Mesendoderm (in vitro differentiated cells): ENCODE measurements around the gene PRKCA.
A peak's percentile ranks its signal among the peaks of the same experiment; 100 is the strongest.

ENCODE experiments used
- DNase-seq: peaks from one replicate; pipeline ENCODE4 v3.0.0; 2013
- H2AK5ac ChIP-seq: 2 replicates; pipeline ENCODE4 v1.6.1; 2013; ENCODE audit warnings: low read length, inconsistent platforms
- H2BK120ac ChIP-seq: 2 replicates; pipeline ENCODE4 v1.6.1; 2013; ENCODE audit warnings: low read depth, mild to moderate bottlenecking, low read length, moderate library complexity, mixed read lengths
- H2BK15ac ChIP-seq: replicated peaks from 2 replicates; pipeline ENCODE4 v1.6.1; 2013; ENCODE audit warnings: low read depth, mild to moderate bottlenecking, moderate library complexity
- H2BK5ac ChIP-seq: 2 replicates; pipeline ENCODE4 v1.6.1; 2013; ENCODE audit warnings: low read length, inconsistent platforms
- H3K18ac ChIP-seq: 2 replicates; pipeline ENCODE4 v1.6.1; 2013; ENCODE audit warnings: mild to moderate bottlenecking, low read length, mixed read lengths
- H3K23ac ChIP-seq: one replicate; pipeline ENCODE4 v1.6.1; 2013; ENCODE audit warnings: low read length
- H3K27ac ChIP-seq: 2 replicates; pipeline ENCODE4 v1.5.1; 2013; ENCODE audit warnings: low read depth, mild to moderate bottlenecking, inconsistent platforms, low read length, moderate library complexity
- H3K27me3 ChIP-seq: 2 replicates; pipeline ENCODE4 v1.6.1; 2013; ENCODE audit warnings: low read length, control low read depth, mild to moderate bottlenecking, inconsistent platforms; ENCODE audit not compliant: insufficient read depth, poor library complexity
- H3K36me3 ChIP-seq: 2 replicates; pipeline ENCODE4 v1.6.1; 2013; ENCODE audit warnings: low read length, inconsistent platforms; ENCODE audit not compliant: control insufficient read depth, insufficient read depth
- H3K4ac ChIP-seq: one replicate; pipeline ENCODE4 v1.6.1; 2013; ENCODE audit warnings: low read depth, mild to moderate bottlenecking, low read length, moderate library complexity
- H3K4me1 ChIP-seq: 2 replicates; pipeline ENCODE4 v1.6.1; 2013; ENCODE audit warnings: low read depth, low read length, inconsistent platforms; ENCODE audit not compliant: control insufficient read depth
- H3K4me2 ChIP-seq: 2 replicates; pipeline ENCODE4 v1.6.1; 2013; ENCODE audit warnings: low read length
- H3K4me3 ChIP-seq: 2 replicates; pipeline ENCODE4 v1.5.1; 2013; ENCODE audit warnings: mild to moderate bottlenecking, low read length
- H3K56ac ChIP-seq: one replicate; pipeline ENCODE4 v1.6.1; 2013; ENCODE audit warnings: low read length
- H3K79me1 ChIP-seq: 2 replicates; pipeline ENCODE4 v1.6.1; 2013; ENCODE audit warnings: low read length, inconsistent platforms
- H3K79me2 ChIP-seq: 2 replicates; pipeline ENCODE4 v1.6.1; 2013; ENCODE audit warnings: mild to moderate bottlenecking, low read length; ENCODE audit not compliant: control insufficient read depth, insufficient read depth
- H3K9ac ChIP-seq: 2 replicates; pipeline ENCODE4 v1.6.1; 2013; ENCODE audit warnings: low read length, inconsistent platforms
- H4K5ac ChIP-seq: one replicate; pipeline ENCODE4 v1.6.1; 2013; ENCODE audit warnings: low read length
- H4K8ac ChIP-seq: one replicate; pipeline ENCODE4 v1.6.1; 2013; ENCODE audit warnings: low read depth, mild to moderate bottlenecking, control low read depth, low read length, moderate library complexity
- WGBS: extraction: QIAGEN DNeasy Blood & Tissue Kit; methylation state at CpG from one replicate; pipeline ENCODE4 v1.1.7; 2013; ENCODE audit warnings: low lambda C conversion rate, missing lambda C conversion rate; ENCODE audit not compliant: insufficient coverage; ENCODE audit errors: extremely low coverage; 5-methylcytosine and 5-hydroxymethylcytosine counted together

The PRKCA gene

DNA sequence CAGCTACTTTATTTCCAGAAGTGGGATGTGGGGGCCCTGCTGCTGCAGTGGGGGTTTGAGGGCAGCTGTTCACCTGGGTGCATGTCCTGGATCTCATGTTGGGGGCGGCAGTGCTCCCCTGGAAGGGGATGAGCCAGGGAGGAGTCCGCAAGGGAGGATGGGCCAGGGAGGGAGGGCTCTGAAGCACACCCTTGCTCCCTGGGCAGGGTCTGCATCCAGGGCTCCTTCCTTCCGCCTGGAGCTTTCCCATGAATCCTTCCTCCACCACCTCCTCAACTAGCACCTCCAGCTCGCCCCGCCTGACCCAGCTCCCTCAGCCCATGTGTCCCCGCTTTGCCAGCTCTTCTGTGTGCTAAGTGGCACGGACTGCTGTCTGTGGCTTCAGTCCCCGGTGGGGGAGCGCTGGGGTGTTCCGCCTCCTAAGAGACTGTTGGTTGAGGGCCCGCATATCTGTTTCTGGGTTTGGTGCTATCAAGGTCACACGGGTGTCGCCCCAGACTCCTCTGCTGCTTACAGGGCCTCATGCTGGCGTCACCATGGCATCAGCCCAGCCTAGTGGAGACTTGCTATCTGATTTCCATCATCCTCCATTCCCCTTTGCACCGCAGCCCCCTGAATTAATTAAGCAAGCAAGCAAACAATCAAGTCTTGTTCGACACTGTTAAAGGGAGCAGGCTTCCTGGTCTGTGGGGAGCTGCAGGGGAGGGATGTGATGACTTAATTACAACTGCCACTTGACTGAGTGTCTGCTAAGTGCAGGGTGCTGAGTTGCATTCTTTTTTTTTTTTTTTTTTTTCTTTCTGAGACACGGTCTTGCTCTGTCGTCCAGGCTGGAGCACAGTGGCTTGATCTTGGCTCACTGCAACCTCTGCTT, 71.8 kb downstream of the PRKCA start:
- Histone ChIP-seq H3K79me1 (no peaks in the 10 kb centered on the region), H2BK120ac (no peak overlapping the region), H3K4me1 (peaks cover 9% of the 10 kb centered on the region), H3K36me3 (no peaks in the 10 kb centered on the region), H3K56ac (peak overlapping the region; percentile 25), H3K23ac (no peak overlapping the region), H3K79me2 (no peaks in the 10 kb centered on the region), H3K27me3 (no peaks in the 10 kb centered on the region), H3K9ac (no peak overlapping the region), H3K4ac (no peak overlapping the region), H2AK5ac (no peak overlapping the region), H3K18ac (no peak overlapping the region), H3K27ac (no peak overlapping the region), H2BK5ac (no peak overlapping the region), H3K4me2 (no peak overlapping the region), H4K8ac (no peak overlapping the region), H2BK15ac (no peak overlapping the region), H4K5ac (no peak overlapping the region), H3K4me3 (no peak overlapping the region)
- WGBS, result no CpG with 5 or more reads among the region's 18 CpGs
- peak; percentile 58 for DNase-seq

DNA sequence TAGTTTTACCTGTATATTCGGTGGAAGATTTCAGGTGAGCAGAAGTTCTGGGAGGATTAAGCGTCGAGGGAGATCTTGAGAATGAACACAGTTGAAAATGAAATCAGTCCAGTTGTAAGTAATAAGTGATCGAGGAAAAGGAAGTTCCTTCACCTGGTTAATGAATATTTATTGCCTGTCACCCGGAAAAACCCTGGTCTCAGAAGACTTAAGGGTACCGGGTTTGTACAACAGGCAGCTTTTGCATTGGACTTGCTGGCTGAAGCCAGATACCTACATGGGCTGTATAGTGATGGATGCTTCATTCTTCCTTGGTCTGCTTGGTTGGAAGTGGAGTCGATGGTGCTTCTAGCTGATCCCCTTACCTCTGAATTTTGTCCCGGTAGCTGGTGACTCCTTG, 72.7 kb downstream of the PRKCA start:
- no peak overlapping the region for H3K4ac ChIP-seq
- no CpG with 5 or more reads among the region's 8 CpGs for WGBS
- H3K23ac ChIP-seq, result no peak overlapping the region

DNA sequence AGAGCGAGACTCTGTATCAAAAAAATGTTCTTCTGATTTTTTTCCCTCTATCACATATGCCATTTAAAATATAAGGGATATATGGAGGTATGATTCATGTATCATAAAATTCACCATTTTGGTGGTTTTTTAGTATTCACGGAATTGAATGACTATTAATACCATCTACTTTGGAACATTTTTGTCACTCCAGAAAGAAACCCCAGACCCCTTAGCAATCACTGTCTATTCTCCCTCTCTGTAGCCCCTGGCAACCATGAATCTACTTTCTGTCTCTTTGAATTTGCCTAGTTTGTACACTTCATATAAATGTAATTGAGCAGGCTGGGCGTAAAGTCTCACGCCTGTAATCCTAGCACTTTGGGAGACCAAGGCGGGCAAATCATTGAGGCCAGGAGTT, 75.9 kb downstream of the PRKCA start:
- no peaks in the 10 kb centered on the region for H3K79me1 ChIP-seq
- no peak overlapping the region for H2BK15ac ChIP-seq
- H3K27me3 ChIP-seq, result no peaks in the 10 kb centered on the region
- H3K56ac ChIP-seq, result no peak overlapping the region
- H2AK5ac ChIP-seq, result no peak overlapping the region
- H3K4me3 ChIP-seq, result no peak overlapping the region
- WGBS, result no CpG with 5 or more reads among the region's 5 CpGs
- H4K5ac ChIP-seq, result no peak overlapping the region
- no peak overlapping the region for H3K9ac ChIP-seq
- no peak overlapping the region for H3K4me2 ChIP-seq
- H3K23ac ChIP-seq, result no peak overlapping the region
- no peaks in the 10 kb centered on the region for H3K79me2 ChIP-seq
- no peak overlapping the region for H3K27ac ChIP-seq
- H3K18ac ChIP-seq, result no peak overlapping the region
- no peak overlapping the region for H3K4ac ChIP-seq
- H3K4me1 ChIP-seq, result peaks cover 8% of the 10 kb centered on the region
- H3K36me3 ChIP-seq, result no peaks in the 10 kb centered on the region
- H2BK5ac ChIP-seq, result no peak overlapping the region
- no peak for DNase-seq
- H4K8ac ChIP-seq, result no peak overlapping the region
- H2BK120ac ChIP-seq, result no peak overlapping the region

More for the DNA sequence above, 72.7 kb downstream of the PRKCA start:
- no peak overlapping the region for H3K4me2 ChIP-seq
- H2BK120ac ChIP-seq, result no peak overlapping the region
- no peak overlapping the region for H3K4me3 ChIP-seq
- no peaks in the 10 kb centered on the region for H3K79me2 ChIP-seq
- H3K56ac ChIP-seq, result no peak overlapping the region
- H4K5ac ChIP-seq, result no peak overlapping the region
- H4K8ac ChIP-seq, result no peak overlapping the region
- H3K36me3 ChIP-seq, result no peaks in the 10 kb centered on the region
- H2BK5ac ChIP-seq, result no peak overlapping the region
- no peak for DNase-seq
- no peak overlapping the region for H3K9ac ChIP-seq
- no peaks in the 10 kb centered on the region for H3K79me1 ChIP-seq
- H2AK5ac ChIP-seq, result no peak overlapping the region
- H3K18ac ChIP-seq, result no peak overlapping the region
- H3K4me1 ChIP-seq, result peaks cover 9% of the 10 kb centered on the region
- H3K27me3 ChIP-seq, result no peaks in the 10 kb centered on the region
- no peak overlapping the region for H2BK15ac ChIP-seq
- H3K27ac ChIP-seq, result no peak overlapping the region

DNA sequence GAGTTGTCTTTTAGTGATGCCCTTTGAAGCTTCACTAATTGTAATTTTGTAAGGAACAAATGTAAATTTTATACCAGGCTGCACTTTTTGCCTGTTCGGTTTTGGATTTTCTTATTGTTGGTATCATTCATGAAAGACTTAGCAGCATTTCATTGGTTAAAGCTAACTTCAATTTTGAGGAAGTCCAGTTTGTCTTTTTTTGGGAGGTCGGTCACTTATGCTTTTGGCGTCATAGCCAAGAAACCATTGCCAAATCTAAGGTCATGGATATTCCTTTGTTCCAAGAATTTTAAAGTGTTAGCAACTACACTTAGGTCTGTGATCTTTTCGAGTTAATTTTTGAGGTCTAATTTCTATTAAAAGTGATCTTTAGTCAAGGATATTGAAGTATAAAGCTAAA, 77.1 kb downstream of the PRKCA start:
- H3K79me1 ChIP-seq, result no peaks in the 10 kb centered on the region
- peaks cover 6% of the 10 kb centered on the region for H3K4me1 ChIP-seq
- H2BK5ac ChIP-seq, result no peak overlapping the region
- WGBS, result no CpG with 5 or more reads among the region's 4 CpGs
- H2BK120ac ChIP-seq, result no peak overlapping the region
- no peak for DNase-seq
- no peak overlapping the region for H3K27ac ChIP-seq
- H3K4ac ChIP-seq, result no peak overlapping the region
- H3K18ac ChIP-seq, result no peak overlapping the region
- no peak overlapping the region for H2AK5ac ChIP-seq
- H3K27me3 ChIP-seq, result no peaks in the 10 kb centered on the region
- H4K5ac ChIP-seq, result no peak overlapping the region
- H3K23ac ChIP-seq, result no peak overlapping the region
- no peak overlapping the region for H3K4me2 ChIP-seq
- no peaks in the 10 kb centered on the region for H3K36me3 ChIP-seq
- no peak overlapping the region for H2BK15ac ChIP-seq
- H4K8ac ChIP-seq, result no peak overlapping the region
- H3K4me3 ChIP-seq, result no peak overlapping the region
- H3K56ac ChIP-seq, result no peak overlapping the region
- H3K79me2 ChIP-seq, result no peaks in the 10 kb centered on the region
- no peak overlapping the region for H3K9ac ChIP-seq

DNA sequence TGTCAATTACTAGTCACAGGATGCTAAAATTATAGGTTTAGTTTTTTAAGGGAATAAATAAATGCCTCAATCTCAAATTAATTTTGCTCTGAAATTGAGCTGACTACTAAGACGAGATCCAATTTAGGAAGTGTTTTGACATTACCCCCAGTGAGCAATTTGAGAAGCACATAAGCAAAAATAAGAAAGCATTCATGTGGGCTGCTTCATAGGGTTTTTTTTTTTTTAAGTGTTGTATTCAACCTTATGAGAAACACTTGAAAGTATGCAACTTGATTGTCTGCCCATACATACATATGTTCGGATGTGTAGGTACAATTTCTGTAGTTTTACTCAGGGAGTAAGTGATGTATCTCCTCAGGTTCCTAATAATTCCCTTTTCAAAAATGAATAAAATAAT, 77.6 kb downstream of the PRKCA start:
- no peak overlapping the region for H2BK15ac ChIP-seq
- no peak overlapping the region for H3K23ac ChIP-seq
- H4K5ac ChIP-seq, result no peak overlapping the region
- H3K18ac ChIP-seq, result no peak overlapping the region
- no peak overlapping the region for H3K4me3 ChIP-seq
- H3K56ac ChIP-seq, result no peak overlapping the region
- H3K9ac ChIP-seq, result no peak overlapping the region
- no peaks in the 10 kb centered on the region for H3K79me2 ChIP-seq
- no peak overlapping the region for H3K27ac ChIP-seq
- no CpG with 5 or more reads among the region's 2 CpGs for WGBS
- no peak overlapping the region for H4K8ac ChIP-seq
- no peaks in the 10 kb centered on the region for H3K36me3 ChIP-seq
- no peak overlapping the region for H3K4ac ChIP-seq
- no peak overlapping the region for H2BK5ac ChIP-seq
- H3K79me1 ChIP-seq, result no peaks in the 10 kb centered on the region
- H3K4me1 ChIP-seq, result peaks cover 6% of the 10 kb centered on the region
- DNase-seq, result no peak
- H3K27me3 ChIP-seq, result no peaks in the 10 kb centered on the region
- no peak overlapping the region for H2BK120ac ChIP-seq
- no peak overlapping the region for H3K4me2 ChIP-seq
- no peak overlapping the region for H2AK5ac ChIP-seq
